ENCODE data around the gene PER2. TPM values are rescaled to one million over a fixed set of nuclear protein-coding genes. Genes with fewer than 3 reads are reported as not detected.
A peak's percentile ranks its signal among the peaks of the same experiment; 100 is the strongest.

PER2 gene
- total and polyA plus RNA-seq, 2 of the 13 experiments (the other 11 are each of a cell fraction or from before 2014, with no cell fraction given) = 5.1 to 9.4 TPM

GRCh38 chr2:238256594-238257104 lies 31.8 kb downstream of the PER2 start (continued):
- no peak for TF ChIP-seq ZHX2 (IDR thresholded peaks at IDR 0.05; ENCODE audit: low read depth)
- TF ChIP-seq ZHX2 (CRISPR knock-in tag; IDR thresholded peaks at IDR 0.05; ENCODE audit: borderline replicate concordance) = no peak
- no peak for TF ChIP-seq ZNF225 (CRISPR knock-in tag; IDR thresholded peaks at IDR 0.05)
- TF ChIP-seq ZNF777 (CRISPR knock-in tag; IDR thresholded peaks at IDR 0.05) = no peak
- no peak for TF ChIP-seq MNT (IDR thresholded peaks at IDR 0.05)
- no peak for TF ChIP-seq SP2 (CRISPR knock-in tag; IDR thresholded peaks at IDR 0.05)
- no peak for TF ChIP-seq GATA4 (IDR thresholded peaks at IDR 0.05; ENCODE audit: borderline replicate concordance, low read depth)
- no peak for TF ChIP-seq ZNF264 (CRISPR knock-in tag; IDR thresholded peaks at IDR 0.05)
- TF ChIP-seq ZNF614 (CRISPR knock-in tag; IDR thresholded peaks at IDR 0.05; ENCODE audit: borderline replicate concordance) = peak; percentile 90; the same call in 1 of the 2 replicates
- peak; percentile 71; the same call in 1 of the 2 replicates for TF ChIP-seq YEATS2 (CRISPR knock-in tag; IDR thresholded peaks at IDR 0.05; ENCODE audit: borderline replicate concordance)
- no peak for TF ChIP-seq MZF1 (CRISPR knock-in tag; IDR thresholded peaks at IDR 0.05; ENCODE audit: borderline replicate concordance)
- no peak for TF ChIP-seq ZNF260 (CRISPR knock-in tag; IDR thresholded peaks at IDR 0.05; ENCODE audit: borderline replicate concordance, low read depth)
- peak; percentile 44; the same call in 1 of the 2 replicates for TF ChIP-seq ARNT2 (CRISPR knock-in tag; IDR thresholded peaks at IDR 0.05; ENCODE audit: low read depth)
- no peak for TF ChIP-seq ZNF737 (CRISPR knock-in tag; IDR thresholded peaks at IDR 0.05; ENCODE audit: borderline replicate concordance)
- TF ChIP-seq ZNF549 (CRISPR knock-in tag; IDR thresholded peaks at IDR 0.05) = no peak
- TF ChIP-seq ZNF800 (CRISPR knock-in tag; IDR thresholded peaks at IDR 0.05) = no peak
- peak; percentile 83; the same call in 1 of the 2 replicates for TF ChIP-seq KAT8 (CRISPR knock-in tag; IDR thresholded peaks at IDR 0.05)
- TF ChIP-seq NCOR1 (IDR thresholded peaks at IDR 0.05; ENCODE audit: borderline replicate concordance, low read length) = no peak; the same call in 1 of the 2 replicates
- no peak for TF ChIP-seq RELA (CRISPR knock-in tag; IDR thresholded peaks at IDR 0.05)
- no peak for TF ChIP-seq ZNF121 (CRISPR knock-in tag; IDR thresholded peaks at IDR 0.05)
- TF ChIP-seq ATF7-NPFF (CRISPR knock-in tag; IDR thresholded peaks at IDR 0.05; ENCODE audit: low read depth) = no peak; the same call in 1 of the 2 replicates
- TF ChIP-seq ZFP90 (CRISPR knock-in tag; IDR thresholded peaks at IDR 0.05; ENCODE audit: borderline replicate concordance) = no peak
- no peak for TF ChIP-seq ZBTB20 (CRISPR knock-in tag; IDR thresholded peaks at IDR 0.05; ENCODE audit: borderline replicate concordance, low read depth)
